ENCODE results near the gene MTCL1.

The MTCL1 gene

DNA sequence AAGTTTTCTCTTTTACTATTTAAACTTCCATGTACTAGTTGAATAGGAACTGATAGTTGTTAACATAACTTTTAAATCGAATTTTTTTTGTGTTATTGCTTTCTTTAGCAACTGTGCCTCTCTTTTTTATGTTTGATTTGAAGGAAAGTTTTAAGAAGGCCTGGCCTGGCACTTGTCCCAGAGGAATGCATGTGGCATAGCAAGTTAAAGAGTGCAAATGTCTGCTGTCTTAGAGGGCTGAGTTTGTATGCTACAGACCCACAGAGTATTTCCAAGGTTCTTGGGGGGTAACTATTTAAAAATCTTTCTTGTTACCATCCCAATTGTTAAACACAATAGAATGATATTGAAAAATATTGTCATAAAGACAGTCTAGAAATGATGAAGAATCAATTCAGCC is 47.0 kb downstream of the MTCL1 start:
- Histone ChIP-seq H3K18ac (ENCODE audit: low read length) (no peak overlapping the region), H3K56ac (ENCODE audit: low read length) (no peak overlapping the region), H3K4me3 (ENCODE audit: low read length) (no peak overlapping the region), H3K27me3 (ENCODE audit: insufficient read depth, low read length, poor library complexity) (no peaks in the 10 kb centered on the region), H4K8ac (ENCODE audit: low read depth, low read length) (no peak overlapping the region), H2BK120ac (ENCODE audit: low read depth, low read length) (no peak overlapping the region), H3K36me3 (ENCODE audit: control insufficient read depth, insufficient read depth, low read length) (no peaks in the 10 kb centered on the region), H4K5ac (ENCODE audit: low read length) (no peak overlapping the region), H3K4ac (ENCODE audit: low read depth, low read length) (no peak overlapping the region), H3K23ac (ENCODE audit: low read length) (no peak overlapping the region), H3K79me1 (ENCODE audit: low read length) (peaks cover 8% of the 10 kb centered on the region), H3K9ac (ENCODE audit: low read length) (no peak overlapping the region), H2AK5ac (ENCODE audit: low read length) (no peak overlapping the region), H2BK15ac (replicated peaks; ENCODE audit: low read depth) (no peak overlapping the region), H3K27ac (ENCODE audit: low read depth, low read length) (no peak overlapping the region), H3K4me1 (ENCODE audit: control insufficient read depth, low read depth, low read length) (no peaks in the 10 kb centered on the region), H2BK5ac (ENCODE audit: low read length) (no peak overlapping the region), H3K79me2 (ENCODE audit: control insufficient read depth, insufficient read depth, low read length) (no peaks in the 10 kb centered on the region), H3K4me2 (ENCODE audit: low read length) (no peak overlapping the region)
- no peak for DNase-seq
- WGBS (ENCODE audit: extremely low coverage, insufficient coverage, low lambda C conversion rate) = no CpG with 5 or more reads among the region's 1 CpG

DNA sequence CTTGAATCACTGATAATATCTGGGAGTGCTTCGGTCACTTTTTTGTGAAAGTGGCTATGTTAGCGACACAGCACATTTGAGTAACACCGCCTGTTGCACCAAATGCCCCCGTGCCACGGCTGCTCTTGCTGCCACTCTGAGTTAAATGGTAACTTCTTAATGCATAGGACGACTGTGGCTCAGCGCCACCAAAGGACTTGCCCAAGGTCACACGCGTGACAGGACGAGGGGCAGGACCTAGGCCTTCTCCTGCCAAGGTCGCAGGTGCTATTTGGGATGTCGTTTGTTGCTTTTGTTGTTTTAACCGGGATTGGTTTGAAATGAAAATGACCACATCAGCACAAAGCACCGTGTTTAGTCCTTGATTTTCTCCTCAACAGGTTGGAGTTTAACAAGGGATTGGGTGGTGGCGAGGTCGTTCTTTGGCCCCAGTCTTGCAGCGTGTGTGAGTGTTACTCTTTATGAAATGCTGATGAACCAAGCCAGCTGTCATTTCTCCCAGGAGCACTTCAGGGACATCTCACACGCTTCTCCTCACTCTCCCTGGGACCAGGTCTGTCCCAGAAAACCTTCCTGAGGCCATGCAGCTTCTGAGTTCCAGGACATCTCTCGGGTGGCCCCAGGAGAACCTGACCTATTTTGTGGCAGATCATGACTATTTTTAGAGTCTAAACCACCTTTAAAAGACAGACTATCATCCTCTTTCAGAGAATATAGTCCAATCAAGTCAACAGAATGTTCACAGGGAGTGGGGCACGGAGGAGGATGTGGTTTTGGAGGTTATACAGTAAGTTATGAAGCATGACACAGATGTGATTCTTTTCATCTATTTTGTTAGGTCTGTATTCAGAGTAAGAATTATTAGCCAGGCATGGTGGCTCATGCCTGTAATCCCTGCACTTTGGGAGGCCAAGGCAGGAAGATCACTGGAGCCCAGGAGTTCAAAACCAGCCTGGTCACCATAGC is 49.9 kb downstream of the MTCL1 start:
- Histone ChIP-seq H4K5ac (ENCODE audit: low read length) (no peak overlapping the region), H3K18ac (ENCODE audit: low read length) (no peak overlapping the region), H2BK5ac (ENCODE audit: low read length) (no peak overlapping the region), H3K27me3 (ENCODE audit: insufficient read depth, low read length, poor library complexity) (no peaks in the 10 kb centered on the region), H3K4me2 (ENCODE audit: low read length) (no peak overlapping the region), H2BK120ac (ENCODE audit: low read depth, low read length) (no peak overlapping the region), H3K23ac (ENCODE audit: low read length) (no peak overlapping the region), H2BK15ac (replicated peaks; ENCODE audit: low read depth) (no peak overlapping the region), H3K4ac (ENCODE audit: low read depth, low read length) (no peak overlapping the region), H3K79me2 (ENCODE audit: control insufficient read depth, insufficient read depth, low read length) (no peaks in the 10 kb centered on the region), H3K36me3 (ENCODE audit: control insufficient read depth, insufficient read depth, low read length) (no peaks in the 10 kb centered on the region), H3K27ac (ENCODE audit: low read depth, low read length) (no peak overlapping the region), H3K9ac (ENCODE audit: low read length) (no peak overlapping the region), H4K8ac (ENCODE audit: low read depth, low read length) (no peak overlapping the region), H3K79me1 (ENCODE audit: low read length) (peaks cover 4% of the 10 kb centered on the region), H2AK5ac (ENCODE audit: low read length) (no peak overlapping the region), H3K4me3 (ENCODE audit: low read length) (no peak overlapping the region), H3K56ac (ENCODE audit: low read length) (no peak overlapping the region), H3K4me1 (ENCODE audit: control insufficient read depth, low read depth, low read length) (peaks cover 2% of the 10 kb centered on the region)
- WGBS (ENCODE audit: extremely low coverage, insufficient coverage, low lambda C conversion rate) = no CpG with 5 or more reads among the region's 20 CpGs
- DNase-seq = no peak

DNA sequence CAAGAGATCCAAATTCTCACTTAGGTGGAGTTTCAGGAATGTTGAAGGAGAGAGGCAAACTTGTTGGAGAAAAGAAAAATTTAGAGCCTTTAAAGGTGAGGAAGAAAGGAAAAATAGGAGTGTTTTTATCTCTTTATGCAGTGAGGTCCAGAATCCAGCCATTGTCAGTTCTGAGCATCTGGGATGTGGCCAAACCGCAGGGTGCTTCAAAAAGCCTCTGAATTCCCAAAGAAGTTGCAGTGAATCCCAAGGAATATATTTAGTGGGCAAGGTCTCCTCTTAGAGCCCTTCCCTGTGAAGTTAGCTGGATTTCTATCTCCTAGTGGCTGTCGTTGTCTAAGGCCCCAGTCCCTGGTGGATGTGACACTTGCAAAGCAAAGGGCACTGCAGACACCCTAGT is 51.2 kb downstream of the MTCL1 start:
- H2BK5ac ChIP-seq (ENCODE audit: low read length) = no peak overlapping the region
- H2BK120ac ChIP-seq (ENCODE audit: low read depth, low read length) = no peak overlapping the region
- H4K8ac ChIP-seq (ENCODE audit: low read depth, low read length) = no peak overlapping the region
- no peak overlapping the region for H3K56ac ChIP-seq (ENCODE audit: low read length)
- H3K36me3 ChIP-seq (ENCODE audit: control insufficient read depth, insufficient read depth, low read length) = no peaks in the 10 kb centered on the region
- H3K4ac ChIP-seq (ENCODE audit: low read depth, low read length) = no peak overlapping the region
- DNase-seq = no peak
- WGBS (ENCODE audit: extremely low coverage, insufficient coverage, low lambda C conversion rate) = no CpG with 5 or more reads among the region's 2 CpGs
- peaks cover 2% of the 10 kb centered on the region for H3K79me1 ChIP-seq (ENCODE audit: low read length)
- no peaks in the 10 kb centered on the region for H3K79me2 ChIP-seq (ENCODE audit: control insufficient read depth, insufficient read depth, low read length)
- H3K27me3 ChIP-seq (ENCODE audit: insufficient read depth, low read length, poor library complexity) = no peaks in the 10 kb centered on the region
- no peak overlapping the region for H3K18ac ChIP-seq (ENCODE audit: low read length)
- no peak overlapping the region for H3K4me3 ChIP-seq (ENCODE audit: low read length)
- H3K9ac ChIP-seq (ENCODE audit: low read length) = no peak overlapping the region
- H2AK5ac ChIP-seq (ENCODE audit: low read length) = no peak overlapping the region
- H3K27ac ChIP-seq (ENCODE audit: low read depth, low read length) = no peak overlapping the region
- H2BK15ac ChIP-seq (replicated peaks; ENCODE audit: low read depth) = no peak overlapping the region
- H3K23ac ChIP-seq (ENCODE audit: low read length) = no peak overlapping the region
- peaks cover 2% of the 10 kb centered on the region for H3K4me1 ChIP-seq (ENCODE audit: control insufficient read depth, low read depth, low read length)
- no peak overlapping the region for H3K4me2 ChIP-seq (ENCODE audit: low read length)
- H4K5ac ChIP-seq (ENCODE audit: low read length) = no peak overlapping the region

DNA sequence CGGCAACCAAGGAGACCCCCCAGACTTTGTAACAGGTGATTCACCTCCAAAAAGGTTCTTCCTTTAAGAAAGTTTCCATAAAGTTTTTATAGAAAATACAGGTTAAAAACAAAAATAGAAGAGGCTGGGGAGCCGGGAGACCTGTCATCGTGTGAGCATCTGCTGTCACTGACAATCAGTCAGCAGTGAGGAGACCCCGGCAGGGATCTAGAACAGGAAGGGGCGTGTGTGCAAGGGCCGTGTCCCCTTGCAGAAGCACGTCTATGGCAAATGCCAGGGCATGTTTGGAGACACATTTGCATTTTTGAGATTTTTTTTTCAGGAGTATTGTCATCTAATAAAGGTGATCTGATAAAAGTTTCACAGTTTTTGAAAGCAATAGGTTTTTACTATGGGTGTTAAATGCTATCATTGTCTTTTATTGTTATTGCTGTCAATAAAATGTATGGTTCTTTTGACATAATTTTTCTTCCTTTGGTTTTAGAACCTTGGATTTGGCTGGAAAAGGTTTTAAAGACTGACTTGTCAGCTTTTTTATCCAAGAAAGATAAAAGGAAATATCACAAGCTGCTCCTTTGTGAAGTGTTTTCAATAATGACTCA is 52.1 kb downstream of the MTCL1 start:
- no peak for DNase-seq
- H2AK5ac ChIP-seq (ENCODE audit: low read length) = no peak overlapping the region
- no peak overlapping the region for H3K23ac ChIP-seq (ENCODE audit: low read length)
- no peak overlapping the region for H2BK5ac ChIP-seq (ENCODE audit: low read length)
- H2BK120ac ChIP-seq (ENCODE audit: low read depth, low read length) = no peak overlapping the region
- H3K27me3 ChIP-seq (ENCODE audit: insufficient read depth, low read length, poor library complexity) = no peaks in the 10 kb centered on the region
- H3K36me3 ChIP-seq (ENCODE audit: control insufficient read depth, insufficient read depth, low read length) = peaks cover 3% of the 10 kb centered on the region
- H3K18ac ChIP-seq (ENCODE audit: low read length) = no peak overlapping the region
- no peak overlapping the region for H3K4me2 ChIP-seq (ENCODE audit: low read length)
- H4K5ac ChIP-seq (ENCODE audit: low read length) = no peak overlapping the region
- H4K8ac ChIP-seq (ENCODE audit: low read depth, low read length) = no peak overlapping the region
- no peaks in the 10 kb centered on the region for H3K79me2 ChIP-seq (ENCODE audit: control insufficient read depth, insufficient read depth, low read length)
- no peak overlapping the region for H2BK15ac ChIP-seq (replicated peaks; ENCODE audit: low read depth)
- no peak overlapping the region for H3K56ac ChIP-seq (ENCODE audit: low read length)
- H3K27ac ChIP-seq (ENCODE audit: low read depth, low read length) = no peak overlapping the region
- H3K4ac ChIP-seq (ENCODE audit: low read depth, low read length) = no peak overlapping the region
- H3K79me1 ChIP-seq (ENCODE audit: low read length) = peaks cover 2% of the 10 kb centered on the region
- WGBS (ENCODE audit: extremely low coverage, insufficient coverage, low lambda C conversion rate) = no CpG with 5 or more reads among the region's 7 CpGs
- H3K4me1 ChIP-seq (ENCODE audit: control insufficient read depth, low read depth, low read length) = peaks cover 2% of the 10 kb centered on the region
- no peak overlapping the region for H3K9ac ChIP-seq (ENCODE audit: low read length)
- H3K4me3 ChIP-seq (ENCODE audit: low read length) = no peak overlapping the region

DNA sequence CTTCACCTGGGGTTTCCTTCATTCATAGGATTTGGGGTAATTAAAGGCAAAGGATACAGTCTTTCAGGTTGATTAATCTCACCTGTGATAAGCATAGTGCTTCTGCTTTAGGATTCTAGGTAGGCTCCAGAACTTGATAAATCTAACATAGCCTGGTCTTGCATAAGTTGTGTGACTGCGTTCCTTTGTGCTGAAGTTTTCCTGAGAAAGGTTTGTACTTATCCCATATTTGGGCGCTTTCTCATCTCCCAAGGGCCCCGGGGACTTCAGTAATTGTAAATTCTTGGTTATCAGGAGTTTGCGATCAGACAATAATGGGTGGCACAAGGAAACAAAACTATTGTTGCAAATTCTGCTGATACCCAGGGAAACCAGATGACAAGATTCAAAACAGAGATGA is 53.1 kb downstream of the MTCL1 start:
- Histone ChIP-seq H3K56ac (ENCODE audit: low read length) (no peak overlapping the region), H3K4ac (ENCODE audit: low read depth, low read length) (no peak overlapping the region), H4K8ac (ENCODE audit: low read depth, low read length) (no peak overlapping the region), H3K36me3 (ENCODE audit: control insufficient read depth, insufficient read depth, low read length) (peaks cover 4% of the 10 kb centered on the region), H2AK5ac (ENCODE audit: low read length) (no peak overlapping the region), H2BK120ac (ENCODE audit: low read depth, low read length) (no peak overlapping the region), H3K4me1 (ENCODE audit: control insufficient read depth, low read depth, low read length) (peaks cover 2% of the 10 kb centered on the region), H3K27ac (ENCODE audit: low read depth, low read length) (no peak overlapping the region), H3K4me2 (ENCODE audit: low read length) (no peak overlapping the region), H4K5ac (ENCODE audit: low read length) (no peak overlapping the region), H3K79me1 (ENCODE audit: low read length) (peaks cover 2% of the 10 kb centered on the region), H3K79me2 (ENCODE audit: control insufficient read depth, insufficient read depth, low read length) (no peaks in the 10 kb centered on the region), H3K4me3 (ENCODE audit: low read length) (no peak overlapping the region), H2BK5ac (ENCODE audit: low read length) (no peak overlapping the region), H3K9ac (ENCODE audit: low read length) (no peak overlapping the region), H3K27me3 (ENCODE audit: insufficient read depth, low read length, poor library complexity) (no peaks in the 10 kb centered on the region), H2BK15ac (replicated peaks; ENCODE audit: low read depth) (no peak overlapping the region), H3K18ac (ENCODE audit: low read length) (no peak overlapping the region), H3K23ac (ENCODE audit: low read length) (no peak overlapping the region)
- no peak for DNase-seq
- no CpG with 5 or more reads among the region's 4 CpGs for whole genome bisulfite sequencing (ENCODE audit: extremely low coverage, insufficient coverage, low lambda C conversion rate)

Data from mesendoderm (in vitro differentiated cells).